GM23248 (cell line): ENCODE results near the gene SNX25.

ENCODE experiments used
- EZH2 ChIP-seq: fragments of 200-600 bp; sonication (generic); IDR thresholded peaks from 2 replicates; pipeline ENCODE4 v1.6.1; 2018; ENCODE audit warnings: antibody characterized with exemption, mild to moderate bottlenecking; ENCODE audit not compliant: insufficient read depth, poor library complexity, severe bottlenecking
- EZH2phosphoT487 ChIP-seq: fragments of 200-600 bp; sonication (generic); IDR thresholded peaks from 2 replicates; pipeline ENCODE4 v1.6.1; 2018; ENCODE audit warnings: antibody characterized with exemption, moderate library complexity, mild to moderate bottlenecking, low read depth; ENCODE audit not compliant: insufficient read depth

DNA sequence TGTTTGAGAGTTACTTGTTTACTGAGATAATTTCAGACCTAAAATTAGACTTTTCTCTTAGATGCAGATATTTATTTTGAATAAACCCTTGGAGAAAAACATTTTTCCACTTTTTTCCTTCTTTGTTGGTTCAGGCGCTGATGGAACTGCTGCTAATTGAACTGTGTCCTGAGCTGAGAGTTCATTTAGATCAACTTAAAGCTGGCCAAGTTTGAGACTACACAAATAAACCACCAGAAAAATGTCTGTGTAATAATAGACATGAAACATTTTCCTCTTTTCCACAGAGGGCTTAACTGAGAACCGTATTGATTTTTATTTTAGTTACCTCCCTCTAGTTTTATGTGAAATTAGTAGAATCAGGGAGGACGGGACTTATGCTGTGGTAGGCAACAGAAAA, 153.9 kb downstream of the SNX25 start:
- no peak for TF ChIP-seq EZH2
- no peak for TF ChIP-seq EZH2phosphoT487
